ENCODE data around the gene CDH4.

Gene CDH4

DNA sequence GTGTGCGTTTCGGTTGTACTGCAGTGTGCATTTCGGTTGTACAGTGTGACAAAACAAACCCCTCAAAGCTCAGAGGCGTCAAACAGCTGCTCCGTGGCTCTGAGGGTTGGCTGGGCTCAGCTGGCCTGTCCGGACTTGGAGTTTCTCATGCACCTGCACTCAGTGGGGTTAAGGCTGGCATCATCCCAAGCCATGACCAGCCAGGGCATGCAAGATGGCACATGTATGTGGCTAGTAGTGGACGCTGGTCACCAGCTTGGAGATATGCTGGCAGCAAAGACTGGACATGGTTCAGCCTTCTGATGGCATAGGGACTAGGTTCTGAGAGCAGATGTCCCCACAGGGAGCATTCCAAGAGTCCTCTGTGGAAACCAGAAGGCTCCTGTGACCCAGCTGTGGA lies 187.2 kb downstream of the CDH4 start:
- TF ChIP-seq TAF1 (IDR thresholded peaks at IDR 0.05; ENCODE audit: borderline replicate concordance, insufficient read depth, low read length) (no peak), POLR2AphosphoS5 (IDR thresholded peaks at IDR 0.05; ENCODE audit: low read depth, low read length) (no peak), FOXP2 (optimal IDR thresholded peaks at IDR 0.05; ENCODE audit: borderline replicate concordance, extremely low read depth, extremely low read length, insufficient read depth) (no peak), SIN3A (IDR thresholded peaks at IDR 0.05; ENCODE audit: borderline replicate concordance, insufficient read depth, low read length) (no peak)
- TF ChIP-seq, protein P1, sequence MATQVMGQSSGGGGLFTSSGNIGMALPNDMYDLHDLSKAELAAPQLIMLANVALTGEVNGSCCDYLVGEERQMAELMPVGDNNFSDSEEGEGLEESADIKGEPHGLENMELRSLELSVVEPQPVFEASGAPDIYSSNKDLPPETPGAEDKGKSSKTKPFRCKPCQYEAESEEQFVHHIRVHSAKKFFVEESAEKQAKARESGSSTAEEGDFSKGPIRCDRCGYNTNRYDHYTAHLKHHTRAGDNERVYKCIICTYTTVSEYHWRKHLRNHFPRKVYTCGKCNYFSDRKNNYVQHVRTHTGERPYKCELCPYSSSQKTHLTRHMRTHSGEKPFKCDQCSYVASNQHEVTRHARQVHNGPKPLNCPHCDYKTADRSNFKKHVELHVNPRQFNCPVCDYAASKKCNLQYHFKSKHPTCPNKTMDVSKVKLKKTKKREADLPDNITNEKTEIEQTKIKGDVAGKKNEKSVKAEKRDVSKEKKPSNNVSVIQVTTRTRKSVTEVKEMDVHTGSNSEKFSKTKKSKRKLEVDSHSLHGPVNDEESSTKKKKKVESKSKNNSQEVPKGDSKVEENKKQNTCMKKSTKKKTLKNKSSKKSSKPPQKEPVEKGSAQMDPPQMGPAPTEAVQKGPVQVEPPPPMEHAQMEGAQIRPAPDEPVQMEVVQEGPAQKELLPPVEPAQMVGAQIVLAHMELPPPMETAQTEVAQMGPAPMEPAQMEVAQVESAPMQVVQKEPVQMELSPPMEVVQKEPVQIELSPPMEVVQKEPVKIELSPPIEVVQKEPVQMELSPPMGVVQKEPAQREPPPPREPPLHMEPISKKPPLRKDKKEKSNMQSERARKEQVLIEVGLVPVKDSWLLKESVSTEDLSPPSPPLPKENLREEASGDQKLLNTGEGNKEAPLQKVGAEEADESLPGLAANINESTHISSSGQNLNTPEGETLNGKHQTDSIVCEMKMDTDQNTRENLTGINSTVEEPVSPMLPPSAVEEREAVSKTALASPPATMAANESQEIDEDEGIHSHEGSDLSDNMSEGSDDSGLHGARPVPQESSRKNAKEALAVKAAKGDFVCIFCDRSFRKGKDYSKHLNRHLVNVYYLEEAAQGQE (IDR thresholded peaks at IDR 0.05; ENCODE audit: insufficient read depth in 1 of 2, low read depth in 2 of 2, low read length in 2 of 2): no peak

DNA sequence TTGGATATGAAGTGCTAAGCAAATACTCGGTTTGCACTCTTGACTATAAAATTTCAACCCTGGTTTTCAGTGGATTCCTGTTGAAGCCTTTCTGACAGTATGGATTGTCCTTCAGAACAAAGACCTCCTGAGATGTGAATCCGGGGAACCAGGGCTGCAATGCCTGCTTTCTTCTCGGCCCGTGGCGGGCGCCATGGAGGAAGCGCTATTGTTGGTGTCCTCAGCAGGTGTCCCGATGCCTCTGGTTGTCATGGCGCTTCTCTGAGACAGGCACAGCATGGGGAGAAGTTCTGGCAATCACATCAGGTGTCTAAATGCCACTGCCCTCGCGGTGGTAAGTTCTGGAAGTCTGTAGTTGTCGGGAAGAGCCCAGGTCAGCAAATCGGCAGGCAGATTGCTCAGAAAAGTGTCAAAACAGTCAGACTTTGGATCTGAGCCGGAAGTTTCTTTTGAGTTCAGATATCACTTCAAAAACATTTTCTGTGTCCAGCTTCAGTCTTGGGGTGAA lies 188.5 kb downstream of the CDH4 start:
- no peak for TF ChIP-seq POLR2AphosphoS5 (IDR thresholded peaks at IDR 0.05; ENCODE audit: low read depth, low read length)
- TF ChIP-seq FOXP2 (optimal IDR thresholded peaks at IDR 0.05; ENCODE audit: borderline replicate concordance, extremely low read depth, extremely low read length, insufficient read depth): no peak
- no peak for TF ChIP-seq SIN3A (IDR thresholded peaks at IDR 0.05; ENCODE audit: borderline replicate concordance, insufficient read depth, low read length)
- TF ChIP-seq, protein P1 (IDR thresholded peaks at IDR 0.05; ENCODE audit: insufficient read depth in 1 of 2, low read depth in 2 of 2, low read length in 2 of 2): no peak
- TF ChIP-seq TAF1 (IDR thresholded peaks at IDR 0.05; ENCODE audit: borderline replicate concordance, insufficient read depth, low read length): no peak

GRCh38 chr20:61441537-61441936 lies 189.5 kb downstream of the CDH4 start:
- TF ChIP-seq POLR2AphosphoS5 (IDR thresholded peaks at IDR 0.05; ENCODE audit: low read depth, low read length) (no peak), SIN3A (IDR thresholded peaks at IDR 0.05; ENCODE audit: borderline replicate concordance, insufficient read depth, low read length) (no peak), FOXP2 (optimal IDR thresholded peaks at IDR 0.05; ENCODE audit: borderline replicate concordance, extremely low read depth, extremely low read length, insufficient read depth) (no peak)
- TF ChIP-seq, protein P1 (IDR thresholded peaks at IDR 0.05; ENCODE audit: insufficient read depth in 1 of 2, low read depth in 2 of 2, low read length in 2 of 2): no peak

- no peak for TF ChIP-seq SIN3A (IDR thresholded peaks at IDR 0.05; ENCODE audit: borderline replicate concordance, insufficient read depth, low read length)
- TF ChIP-seq, protein P1 (IDR thresholded peaks at IDR 0.05; ENCODE audit: insufficient read depth in 1 of 2, low read depth in 2 of 2, low read length in 2 of 2): no peak
- no peak for TF ChIP-seq TAF1 (IDR thresholded peaks at IDR 0.05; ENCODE audit: borderline replicate concordance, insufficient read depth, low read length)
- no peak for TF ChIP-seq FOXP2 (optimal IDR thresholded peaks at IDR 0.05; ENCODE audit: borderline replicate concordance, extremely low read depth, extremely low read length, insufficient read depth)
- TF ChIP-seq POLR2AphosphoS5 (IDR thresholded peaks at IDR 0.05; ENCODE audit: low read depth, low read length): no peak
These were observed 190.1 kb downstream of the CDH4 start for GRCh38 chr20:61442075-61442670.

Measured in PFSK-1 (cell line).